NCI-H82 treated with DMSO at 0.1 percent for 48 hours (cell line): ENCODE data around the gene HYDIN.
"Not testable (repeated sequence)": the region's sequence is repeated elsewhere in the genome, so short reads cannot be mapped to it uniquely, and the experiment has no call there.

Experiments used
- DNase-seq: peaks from one replicate; lab custom pipeline; 2025; ENCODE audit not compliant: unreplicated experiment; lab: John Stamatoyannopoulos, UW

The HYDIN gene

GRCh38 chr16:70882311-70882710 is 348.2 kb downstream of the HYDIN start:
- not testable (repeated sequence) for DNase-seq

GRCh38 chr16:70877895-70878294 is 352.6 kb downstream of the HYDIN start:
- DNase-seq: not testable (repeated sequence)

GRCh38 chr16:70876442-70876841 is 354.1 kb downstream of the HYDIN start:
- not testable (repeated sequence) for DNase-seq

- DNase-seq: not testable (repeated sequence)
Measured at GRCh38 chr16:70864698-70865097, 365.8 kb downstream of the HYDIN start.

GRCh38 chr16:70861996-70862395 is 368.5 kb downstream of the HYDIN start:
- DNase-seq: not testable (repeated sequence)

- not testable (repeated sequence) for DNase-seq
Measured at GRCh38 chr16:70851299-70851698, 379.2 kb downstream of the HYDIN start.

GRCh38 chr16:70823498-70824118 is 406.9 kb downstream of the HYDIN start:
- not testable (repeated sequence) for DNase-seq

- not testable (repeated sequence) for DNase-seq
Measured at GRCh38 chr16:70822734-70823133, 407.8 kb downstream of the HYDIN start.

- DNase-seq: not testable (repeated sequence)
Measured at GRCh38 chr16:70818088-70818487, 412.4 kb downstream of the HYDIN start.

GRCh38 chr16:70809392-70810060 is 421.0 kb downstream of the HYDIN start:
- no peak for DNase-seq

GRCh38 chr16:70808371-70808770 is 422.2 kb downstream of the HYDIN start:
- DNase-seq: no peak

GRCh38 chr16:70805787-70806186 is 424.7 kb downstream of the HYDIN start:
- DNase-seq: no peak

GRCh38 chr16:70805380-70805779 is 425.1 kb downstream of the HYDIN start:
- no peak for DNase-seq

GRCh38 chr16:70804734-70805169 is 425.8 kb downstream of the HYDIN start:
- no peak for DNase-seq

GRCh38 chr16:70804153-70804733 is 426.3 kb downstream of the HYDIN start:
- DNase-seq: no peak

- no peak for DNase-seq
Measured at GRCh38 chr16:70803319-70803718, 427.2 kb downstream of the HYDIN start.

- DNase-seq: no peak
Measured at GRCh38 chr16:70801611-70802010, 428.9 kb downstream of the HYDIN start.

- DNase-seq: peak; percentile 70
Measured at GRCh38 chr16:70800781-70801480, 429.6 kb downstream of the HYDIN start, which contains the start of gene VAC14. VAC14 (minus strand) TSS chr16:70801158; CDS start chr16:70800900, 258 bp downstream.

GRCh38 chr16:70800311-70800710 is 430.2 kb downstream of the HYDIN start:
- no peak for DNase-seq

- no peak for DNase-seq
Measured at GRCh38 chr16:70796301-70796700, 434.2 kb downstream of the HYDIN start.

- DNase-seq: no peak
Measured at GRCh38 chr16:70795296-70795912, 435.1 kb downstream of the HYDIN start.
